ENCODE results near the gene ZKSCAN1.
"Not testable (repeated sequence)": the region's sequence is repeated elsewhere in the genome, so short reads cannot be mapped to it uniquely, and the experiment has no call there.

ZKSCAN1 gene

DNA sequence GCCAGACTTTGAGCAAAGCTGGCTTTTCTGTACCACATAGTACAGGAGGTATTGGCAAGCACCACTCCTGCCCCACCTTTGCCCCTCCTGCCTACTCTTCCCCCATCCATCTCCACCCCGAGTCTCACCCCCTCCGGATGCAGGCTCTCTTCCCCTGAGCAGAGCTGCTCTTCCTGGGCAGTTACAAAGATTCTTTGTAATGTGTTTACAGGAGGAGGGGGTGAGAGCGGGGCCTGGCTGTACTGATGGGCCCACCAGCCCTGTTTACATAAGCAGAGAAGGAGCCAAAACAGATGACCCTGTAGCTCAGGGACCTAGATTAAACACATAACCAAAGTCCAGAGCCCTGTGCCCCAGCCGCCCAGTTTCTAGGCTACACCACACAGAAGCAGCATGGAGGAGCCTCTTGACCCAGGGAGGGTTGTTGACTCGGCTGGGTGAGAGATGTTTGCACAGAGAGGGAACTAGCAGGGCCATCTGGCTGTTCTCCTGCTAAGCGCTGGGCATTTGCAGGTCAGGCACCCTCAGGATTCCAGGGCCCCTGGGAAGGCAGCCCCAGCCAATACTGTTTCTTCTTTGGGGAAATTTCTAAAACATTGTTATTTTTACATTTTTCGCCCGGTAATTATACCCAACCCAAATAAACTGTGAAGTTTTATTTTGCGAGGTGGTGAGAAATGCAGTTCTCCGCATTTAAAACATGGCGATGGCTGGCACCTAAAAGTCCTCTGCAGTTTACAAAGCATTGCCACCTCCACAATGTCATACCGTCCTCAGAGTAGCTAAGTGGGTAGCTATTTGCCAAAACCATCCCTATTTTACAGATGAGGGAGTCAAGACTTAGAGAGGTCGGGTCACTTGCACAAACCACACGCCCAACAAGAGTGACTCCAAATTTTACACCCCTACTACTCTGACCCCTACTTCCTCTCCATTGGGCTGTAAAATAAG, 11.4 kb upstream of the ZKSCAN1 start:
- peak; percentile 30 to 54 for DNase-seq

DNA sequence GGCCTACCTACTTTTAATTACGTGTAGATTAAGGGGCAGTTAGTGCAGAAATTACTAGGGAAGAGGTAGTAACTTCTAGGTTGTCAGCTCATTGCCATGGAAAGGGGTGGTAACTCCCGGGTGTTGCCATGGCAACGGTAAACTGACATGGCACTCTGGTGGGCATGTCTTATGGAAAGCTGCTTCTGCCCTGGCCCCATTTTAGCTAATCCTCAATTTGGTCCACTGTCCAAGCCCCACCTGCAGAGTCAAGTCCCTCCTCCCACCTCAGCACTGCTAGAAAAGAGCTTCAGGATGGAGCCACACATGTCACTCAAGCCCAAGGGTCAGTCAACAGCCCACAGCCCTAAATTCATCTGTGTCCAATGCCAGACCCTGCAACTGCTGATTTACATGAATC, 7.5 kb upstream of the ZKSCAN1 start:
- no peak for DNase-seq

DNA sequence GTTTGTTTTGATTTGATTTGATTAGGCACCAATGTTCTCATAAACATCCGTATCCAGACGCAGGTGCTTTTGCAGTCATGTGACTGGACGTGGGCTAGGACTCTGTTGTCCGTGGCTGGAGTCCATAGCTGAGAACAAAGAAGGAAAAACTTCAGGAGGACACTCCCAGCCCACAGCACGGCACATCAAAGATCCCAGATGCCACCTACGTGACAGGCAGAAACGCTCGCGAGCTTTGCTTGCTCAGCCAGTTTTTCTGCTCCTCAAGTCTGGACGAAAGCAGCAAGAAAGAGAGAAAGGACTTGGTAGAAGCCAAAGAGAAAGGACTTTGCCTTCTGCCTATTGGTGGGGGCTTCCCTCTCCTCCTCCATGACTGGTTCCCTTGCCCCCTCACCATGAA, 6.9 kb upstream of the ZKSCAN1 start:
- DNase-seq: no peak

DNA sequence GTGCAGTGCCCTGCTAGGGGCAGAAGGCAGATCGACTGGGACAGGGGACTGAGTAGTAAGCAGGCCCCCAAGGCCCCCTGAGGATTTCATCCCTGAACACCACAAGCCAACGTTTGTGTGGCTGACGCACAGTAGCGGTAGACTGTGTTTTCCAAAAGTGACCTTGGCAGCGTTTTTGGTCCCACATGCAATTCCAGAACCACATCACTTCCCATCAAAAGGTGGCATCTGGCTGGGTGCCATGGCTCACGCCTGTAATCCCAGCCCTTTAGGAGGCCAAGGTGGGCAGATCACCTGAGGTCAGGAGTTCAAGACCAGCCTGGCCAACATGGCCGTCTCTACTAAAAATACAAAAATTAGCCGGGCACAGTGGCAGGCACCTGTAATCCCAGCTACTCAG, 5.4 kb upstream of the ZKSCAN1 start:
- DNase-seq: not testable (repeated sequence)

DNA sequence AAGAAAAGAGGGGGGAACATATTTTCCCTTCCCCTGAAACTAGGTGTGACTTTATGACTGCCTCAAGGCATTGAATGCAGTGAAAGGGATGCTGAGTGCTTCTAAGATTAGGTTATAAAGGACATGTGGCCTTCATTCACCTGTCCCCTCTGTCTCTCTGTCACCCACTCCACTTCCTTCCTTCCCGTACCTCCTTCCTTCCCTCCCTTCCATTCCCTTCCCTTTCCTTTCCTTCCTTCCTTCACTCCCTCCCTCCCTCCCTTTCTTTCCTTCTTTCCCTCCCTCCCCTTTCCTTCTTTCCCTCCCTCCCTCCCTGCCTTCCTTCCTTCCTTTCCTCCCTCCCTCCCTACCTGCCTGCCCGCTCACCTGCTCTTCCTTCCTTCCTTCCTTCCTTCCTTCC, 4.5 kb upstream of the ZKSCAN1 start:
- no peak for DNase-seq

DNA sequence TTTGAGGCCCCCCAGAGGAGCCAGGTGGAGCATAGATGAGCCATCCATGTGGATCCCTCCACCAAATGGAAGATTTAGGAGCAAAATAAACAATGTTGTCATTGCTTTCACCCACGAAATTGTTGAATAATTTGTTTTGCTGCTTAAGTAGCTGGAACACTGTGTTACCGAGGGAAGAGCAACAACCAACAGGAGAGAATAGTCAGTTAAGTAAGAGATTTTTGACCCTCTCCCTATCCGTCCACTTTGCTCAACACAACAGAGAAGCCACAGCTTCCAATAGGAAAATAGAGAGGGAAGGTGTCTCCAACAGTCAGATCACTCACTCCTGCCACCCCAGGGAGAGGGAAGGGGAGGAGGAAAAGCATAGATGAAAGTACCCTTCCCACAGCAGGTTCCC, 3.9 kb upstream of the ZKSCAN1 start:
- DNase-seq: no peak

DNA sequence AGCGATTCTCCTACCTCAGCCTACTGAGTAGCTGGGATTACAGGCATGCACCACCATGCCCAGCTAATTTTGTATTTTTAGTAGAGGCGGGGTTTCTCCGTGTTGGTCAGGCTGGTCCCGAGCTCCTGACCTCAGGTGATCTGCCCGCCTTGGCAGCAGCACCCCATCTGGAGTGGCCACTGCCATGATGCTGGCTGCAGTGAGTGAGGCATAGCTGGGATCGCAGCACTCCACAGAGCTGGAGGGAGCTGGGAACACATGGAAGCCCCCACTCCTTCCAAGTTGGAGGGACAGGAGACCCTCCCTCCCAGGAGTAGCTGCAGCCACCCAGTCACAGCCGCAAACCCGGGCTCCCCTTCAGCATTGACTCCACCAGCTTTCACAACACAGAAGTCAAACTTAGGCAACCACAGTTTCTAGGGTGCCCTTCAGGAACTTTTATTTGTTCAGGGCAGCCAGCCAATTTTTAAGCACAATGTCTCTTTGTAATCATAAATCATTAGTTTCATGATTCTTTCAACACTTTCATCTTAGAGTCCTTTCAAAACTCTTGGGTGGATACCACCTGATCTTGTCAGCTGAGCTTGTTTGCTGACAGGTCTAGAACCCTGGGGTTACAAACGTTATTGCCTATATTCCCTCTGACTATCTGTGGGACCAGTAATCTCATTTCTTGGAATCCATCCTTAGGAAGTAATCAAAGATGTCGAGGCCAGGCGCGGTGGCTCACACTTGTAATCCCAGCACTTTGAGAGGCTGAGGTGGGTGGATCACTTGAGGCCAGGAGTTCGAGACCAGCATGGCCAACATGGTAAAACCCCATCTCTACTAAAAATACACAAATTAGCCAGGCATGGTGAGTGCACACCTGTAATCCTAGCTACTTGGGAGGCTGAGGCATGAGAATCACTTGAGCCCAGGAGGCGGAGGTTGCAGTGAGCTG, 2.7 kb upstream of the ZKSCAN1 start:
- DNase-seq: not testable (repeated sequence)

DNA sequence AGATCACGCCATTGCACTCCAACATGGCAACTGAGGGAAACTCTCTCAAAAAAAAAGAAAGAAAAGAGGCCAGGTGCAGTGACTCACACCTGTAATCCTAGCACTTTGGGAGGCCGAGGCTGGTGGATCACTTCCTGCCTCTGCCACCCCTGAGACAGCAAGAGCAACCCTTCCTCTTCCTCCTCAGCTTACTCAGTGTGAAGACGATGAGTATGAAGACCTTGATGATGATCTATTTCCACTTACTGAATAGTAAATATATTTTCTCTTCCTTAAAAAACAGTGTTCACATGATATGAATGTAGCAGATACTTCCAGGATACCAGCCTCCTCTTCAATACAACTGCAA, 2.1 kb upstream of the ZKSCAN1 start:
- DNase-seq: no peak

DNA sequence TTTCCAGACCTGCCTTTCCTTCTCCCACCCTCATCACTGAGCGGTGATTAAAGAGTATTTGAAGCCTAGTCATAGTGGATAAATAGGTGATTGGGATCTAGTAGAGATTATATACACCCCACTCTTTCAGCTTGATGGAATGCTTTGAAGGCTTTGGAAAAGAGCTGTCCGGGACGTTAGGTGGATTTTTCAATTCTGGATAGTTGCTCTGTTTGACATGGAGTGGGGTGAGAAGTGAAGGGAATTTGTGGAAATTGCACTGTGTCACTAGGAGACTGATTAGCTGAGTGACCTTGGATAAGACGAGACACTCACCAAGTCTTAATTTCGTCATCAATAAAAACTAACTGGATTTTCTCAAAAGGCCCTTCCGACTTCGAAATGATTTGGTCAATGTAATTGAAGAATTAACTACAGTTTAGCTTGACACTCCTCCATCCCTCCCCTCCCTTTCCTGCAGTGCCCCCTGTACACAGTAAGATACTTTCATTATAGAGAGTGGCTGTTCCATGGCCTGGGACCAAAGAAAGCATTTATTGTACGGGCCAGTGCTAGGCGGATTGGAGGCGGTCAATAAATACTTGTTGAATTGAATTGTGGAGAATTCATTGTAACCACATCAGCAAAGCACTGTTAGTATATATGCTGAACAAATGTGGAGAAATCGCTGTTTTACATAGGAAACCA, 962 bp downstream of the ZKSCAN1 start:
- no peak for DNase-seq

DNA sequence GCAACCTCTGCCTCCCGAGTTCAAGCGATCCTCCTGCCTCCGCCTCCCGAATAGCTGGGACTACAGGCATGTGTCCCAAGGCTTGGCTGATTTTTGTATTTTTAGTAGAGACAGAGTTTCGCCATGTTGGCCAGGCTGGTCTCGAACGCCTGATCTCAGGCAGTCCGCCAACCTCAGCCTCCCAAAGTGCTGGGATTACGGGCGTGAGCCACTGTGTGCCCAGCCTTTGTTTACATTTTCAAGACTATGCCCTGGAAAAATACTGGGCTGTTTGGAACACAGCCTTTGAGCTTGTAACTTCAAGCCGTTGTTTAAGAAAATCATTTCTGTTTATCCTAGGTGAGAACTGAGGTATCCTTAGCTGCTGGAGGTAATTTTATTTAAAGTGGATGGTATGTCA, 1.9 kb downstream of the ZKSCAN1 start:
- no peak for DNase-seq

DNA sequence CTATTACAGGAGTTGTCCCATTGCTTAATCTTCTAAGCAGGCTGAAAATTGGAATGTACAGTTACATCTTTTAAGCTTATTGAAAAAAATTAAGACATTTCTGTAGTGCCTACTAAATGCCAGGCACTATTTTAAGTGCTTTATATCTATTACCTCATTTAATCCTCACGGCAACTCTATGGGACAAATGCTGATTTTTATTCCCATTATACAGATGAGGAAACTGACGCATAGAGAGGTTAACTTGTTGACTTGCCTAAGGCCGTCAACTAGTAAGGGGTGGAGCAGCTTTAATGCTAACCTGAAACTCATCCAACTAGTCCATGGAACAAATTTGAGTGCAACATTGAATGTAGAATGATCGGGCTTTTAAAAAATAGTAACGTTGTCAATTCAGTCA, 2.5 kb downstream of the ZKSCAN1 start:
- DNase-seq: no peak

DNA sequence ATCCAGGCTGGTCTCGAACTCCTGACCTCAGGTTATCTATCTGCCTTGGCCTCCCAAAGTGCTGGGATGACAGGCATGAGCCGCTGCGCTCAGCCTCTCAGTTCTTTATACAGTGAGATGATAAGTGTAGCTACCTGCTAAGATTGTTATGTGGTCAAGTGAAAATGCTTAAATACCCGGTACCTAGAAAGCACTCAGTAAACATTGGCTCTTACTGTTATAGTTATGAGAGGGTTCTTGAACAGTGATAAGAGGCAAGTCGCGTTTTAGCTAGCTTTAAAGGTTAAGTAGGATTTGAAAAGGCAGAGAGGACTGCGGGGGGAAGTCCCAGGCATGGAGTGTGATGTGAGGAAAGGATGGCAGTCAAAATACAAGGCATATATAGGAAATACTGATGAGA, 4.5 kb downstream of the ZKSCAN1 start:
- DNase-seq: no peak

DNA sequence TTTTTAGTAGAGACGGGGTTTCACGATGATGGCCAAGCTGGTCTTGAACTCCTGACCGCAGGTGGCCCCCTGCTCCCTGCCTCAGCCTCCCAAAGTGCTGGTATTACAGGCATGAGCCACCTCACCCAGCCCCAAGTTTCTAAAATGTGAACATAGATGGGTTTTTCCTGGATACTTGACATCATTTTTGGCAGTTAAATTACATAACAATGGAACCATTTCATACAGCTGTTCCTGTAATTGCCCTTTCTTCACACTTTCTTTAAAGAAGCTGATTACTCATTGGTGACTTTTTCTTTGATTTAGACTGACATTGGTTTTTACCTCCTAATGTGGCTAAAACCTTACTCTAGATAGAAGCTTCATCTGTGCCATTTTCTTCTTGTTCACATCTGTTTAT, 5.9 kb downstream of the ZKSCAN1 start:
- DNase-seq: no peak

DNA sequence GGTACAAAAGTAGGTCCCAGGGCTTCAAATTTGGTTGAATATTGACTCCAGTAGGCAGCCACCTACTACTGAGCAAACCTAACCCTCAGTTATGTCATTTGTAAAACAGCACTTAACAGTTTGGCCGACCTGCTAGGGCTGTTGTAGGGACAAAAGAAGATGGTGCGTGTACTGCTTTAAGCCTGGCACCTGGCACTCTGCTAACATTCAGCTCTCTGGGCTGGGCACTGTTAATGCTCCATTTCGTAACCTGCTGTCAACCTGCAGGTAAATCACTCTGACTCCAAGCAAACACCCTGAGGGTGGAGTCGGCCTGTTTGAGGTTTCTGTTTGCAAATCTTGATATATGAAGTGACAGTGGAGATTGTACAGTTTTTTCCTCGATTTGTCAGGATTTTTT, 7.2 kb downstream of the ZKSCAN1 start:
- no peak for DNase-seq

DNA sequence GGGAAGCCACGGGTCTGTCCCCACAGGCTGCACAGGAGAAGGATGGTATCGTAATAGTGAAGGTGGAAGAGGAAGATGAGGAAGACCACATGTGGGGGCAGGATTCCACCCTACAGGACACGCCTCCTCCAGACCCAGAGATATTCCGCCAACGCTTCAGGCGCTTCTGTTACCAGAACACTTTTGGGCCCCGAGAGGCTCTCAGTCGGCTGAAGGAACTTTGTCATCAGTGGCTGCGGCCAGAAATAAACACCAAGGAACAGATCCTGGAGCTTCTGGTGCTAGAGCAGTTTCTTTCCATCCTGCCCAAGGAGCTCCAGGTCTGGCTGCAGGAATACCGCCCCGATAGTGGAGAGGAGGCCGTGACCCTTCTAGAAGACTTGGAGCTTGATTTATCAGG, 8.1 kb downstream of the ZKSCAN1 start:
- DNase-seq: no peak

DNA sequence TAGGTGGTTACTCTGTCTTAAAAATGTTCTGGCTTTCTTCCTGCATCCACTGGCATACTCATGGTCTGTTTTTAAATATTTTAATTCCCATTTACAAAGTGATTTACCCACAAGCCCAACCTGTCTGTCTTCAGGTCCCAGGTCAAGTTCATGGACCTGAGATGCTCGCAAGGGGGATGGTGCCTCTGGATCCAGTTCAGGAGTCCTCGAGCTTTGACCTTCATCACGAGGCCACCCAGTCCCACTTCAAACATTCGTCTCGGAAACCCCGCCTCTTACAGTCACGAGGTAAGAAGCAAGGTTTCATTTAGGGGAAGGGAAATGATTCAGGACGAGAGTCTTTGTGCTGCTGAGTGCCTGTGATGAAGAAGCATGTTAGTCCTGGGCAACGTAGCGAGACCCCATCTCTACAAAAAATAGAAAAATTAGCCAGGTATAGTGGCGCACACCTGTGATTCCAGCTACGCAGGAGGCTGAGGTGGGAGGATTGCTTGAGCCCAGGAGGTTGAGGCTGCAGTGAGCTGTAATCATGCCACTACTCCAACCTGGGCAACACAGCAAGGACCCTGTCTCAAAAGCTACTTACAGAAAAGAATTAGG, 8.7 kb downstream of the ZKSCAN1 start:
- no peak for DNase-seq

DNA sequence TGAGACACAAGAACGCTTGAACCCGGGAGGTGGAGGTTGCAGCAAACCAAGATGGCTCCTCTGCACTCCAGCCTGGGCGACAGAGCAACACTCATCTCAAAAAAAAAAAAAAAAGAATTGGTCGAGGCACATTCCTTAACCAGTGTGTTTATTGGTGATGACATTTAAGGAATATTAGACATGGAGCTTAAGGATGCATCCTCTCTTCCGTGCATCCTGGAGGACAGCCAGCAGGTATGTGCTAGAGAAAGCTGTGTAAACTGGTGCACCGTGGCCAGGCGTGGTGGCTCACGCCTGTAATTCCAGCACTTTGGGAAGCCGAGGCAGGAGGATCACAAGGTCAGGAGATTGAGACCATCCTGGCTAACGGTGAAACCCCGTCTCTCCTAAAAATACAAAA, 11.8 kb downstream of the ZKSCAN1 start:
- no peak for DNase-seq

DNA sequence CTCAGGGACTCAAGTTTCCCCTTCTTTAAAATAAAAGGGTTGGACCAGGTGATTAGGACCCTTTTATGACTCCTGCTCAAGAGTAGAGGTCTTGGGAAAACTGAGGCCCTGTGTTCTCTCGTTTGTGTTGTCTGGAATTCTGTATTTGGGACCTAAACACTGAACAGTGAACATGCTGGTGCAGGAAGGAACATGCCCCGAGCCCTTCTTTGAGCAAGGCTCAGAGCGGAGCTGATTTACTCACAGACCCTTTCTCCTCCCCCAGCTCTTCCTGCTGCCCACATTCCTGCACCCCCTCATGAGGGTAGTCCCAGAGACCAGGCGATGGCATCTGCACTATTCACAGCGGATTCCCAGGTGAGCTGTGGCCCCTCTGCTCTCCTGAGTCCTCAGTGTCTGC, 14.2 kb downstream of the ZKSCAN1 start:
- no peak for DNase-seq

DNA sequence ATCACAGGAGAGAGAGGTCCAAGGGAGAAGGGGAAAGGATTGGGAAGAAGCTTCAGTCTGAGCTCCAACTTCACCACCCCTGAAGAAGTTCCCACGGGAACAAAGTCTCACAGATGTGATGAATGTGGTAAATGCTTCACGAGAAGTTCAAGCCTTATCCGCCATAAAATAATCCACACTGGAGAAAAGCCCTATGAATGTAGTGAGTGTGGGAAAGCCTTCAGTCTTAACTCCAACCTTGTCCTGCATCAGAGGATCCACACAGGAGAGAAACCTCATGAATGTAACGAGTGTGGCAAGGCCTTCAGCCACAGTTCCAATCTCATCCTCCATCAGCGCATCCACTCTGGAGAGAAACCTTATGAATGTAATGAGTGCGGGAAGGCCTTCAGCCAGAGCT, 18.1 kb downstream of the ZKSCAN1 start:
- DNase-seq: no peak

DNA sequence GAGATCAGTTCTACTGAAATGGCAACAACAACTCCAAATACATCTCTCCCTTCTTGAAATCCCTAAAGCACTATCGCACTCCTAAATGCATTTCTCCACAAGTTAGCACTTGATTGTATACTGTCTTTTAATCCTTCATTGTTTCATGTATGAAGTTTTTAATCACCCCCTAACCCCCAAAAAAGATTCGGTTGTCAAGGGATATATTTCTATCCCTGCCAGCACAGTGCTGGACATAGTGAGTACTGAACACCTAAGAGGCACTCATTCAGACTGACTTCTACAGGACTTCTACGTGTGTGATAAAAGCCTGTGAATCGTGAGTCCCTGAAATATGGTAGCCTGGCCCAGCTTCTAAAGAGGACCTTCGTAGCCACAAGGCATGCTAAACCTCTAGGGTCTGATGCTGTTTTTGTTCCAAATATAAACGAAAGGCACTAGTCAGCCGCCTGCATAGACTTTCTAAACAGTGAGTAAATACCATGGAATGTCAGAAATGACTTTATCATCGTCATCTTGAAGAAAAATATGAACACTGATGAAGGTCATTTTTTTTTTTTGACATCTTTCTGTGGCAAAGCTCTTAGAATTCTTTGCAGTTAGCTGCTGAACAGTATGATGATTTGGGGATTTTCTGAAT, 19.6 kb downstream of the ZKSCAN1 start:
- no peak for DNase-seq

DNA sequence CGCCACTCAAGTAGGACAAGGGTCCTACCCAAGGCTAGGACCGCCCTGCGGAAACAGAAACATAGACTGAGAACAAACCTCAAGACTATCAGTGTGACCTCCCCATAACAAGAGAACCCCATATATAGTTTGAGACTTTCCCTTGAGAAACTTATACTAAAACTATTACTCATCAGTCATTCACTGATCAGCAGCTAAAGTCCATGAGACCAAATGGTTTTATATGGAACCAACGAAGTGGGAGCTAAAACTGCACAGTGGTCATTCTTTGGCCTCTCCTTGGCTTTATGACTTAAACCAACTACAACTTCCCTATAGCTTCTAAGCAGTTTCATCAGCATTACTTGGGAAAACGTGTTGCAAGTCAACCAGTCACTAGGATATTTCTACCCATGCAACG, 20.5 kb downstream of the ZKSCAN1 start:
- DNase-seq: no peak

DNA sequence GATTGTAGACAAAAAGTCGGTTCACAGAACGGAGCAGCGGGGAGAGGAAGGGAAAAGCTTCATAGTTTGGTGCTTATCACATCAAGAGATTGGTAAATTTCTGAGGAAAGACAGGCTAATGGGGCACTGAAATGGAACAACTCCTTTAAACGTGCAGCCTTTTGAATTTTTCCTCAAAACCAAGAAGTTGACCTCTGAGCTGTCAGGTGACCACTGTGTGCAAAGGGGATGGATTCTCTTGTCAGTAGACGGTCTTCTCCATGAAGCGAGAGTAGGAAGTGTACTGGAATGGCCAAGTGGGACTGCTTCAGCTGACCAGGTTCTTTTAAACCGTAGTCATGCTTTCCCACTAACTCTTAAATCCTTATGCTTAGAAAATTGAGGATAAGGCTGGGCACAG, 22.9 kb downstream of the ZKSCAN1 start:
- DNase-seq: no peak

All from NCI-H524 (cell line).